Loucy (cell line): ENCODE data around the gene CNKSR3.

Source experiments
- H2AFZ ChIP-seq: fragments of 200-600 bp; sonication (generic); 2 replicates; pipeline ENCODE4 v1.6.0; 2016; ENCODE audit warnings: antibody characterized with exemption, mild to moderate bottlenecking, low read length, moderate library complexity
- H3F3A ChIP-seq: fragments of 200-600 bp; 2 replicates; pipeline ENCODE4 v1.6.0; 2016; ENCODE audit warnings: antibody characterized with exemption, low read depth, mild to moderate bottlenecking
- H3K27me3 ChIP-seq: fragments of 200-600 bp; sonication (generic); 2 replicates; pipeline ENCODE4 v1.6.1; 2014; ENCODE audit warnings: low read length, mild to moderate bottlenecking; ENCODE audit not compliant: insufficient read depth, poor library complexity, severe bottlenecking
- H3K36me3 ChIP-seq: fragments of 200-600 bp; sonication (generic); 2 replicates; pipeline ENCODE4 v1.6.1; 2016; ENCODE audit warnings: low read length; ENCODE audit not compliant: insufficient read depth
- H3K4me1 ChIP-seq: fragments of 200-600 bp; sonication (generic); 2 replicates; pipeline ENCODE4 v1.5.1; 2014; ENCODE audit warnings: low read length, mild to moderate bottlenecking; ENCODE audit not compliant: insufficient read depth, poor library complexity, severe bottlenecking
- H3K4me2 ChIP-seq: fragments of 200-600 bp; sonication (generic); 2 replicates; pipeline ENCODE4 v1.6.0; 2014; ENCODE audit warnings: antibody characterized with exemption, low read length, low read depth, mild to moderate bottlenecking; ENCODE audit not compliant: poor library complexity, severe bottlenecking
- H3K4me3 ChIP-seq: fragments of 200-600 bp; sonication (generic); 2 replicates; pipeline ENCODE4 v1.5.1; 2014; ENCODE audit warnings: low read length, mild to moderate bottlenecking, mixed read lengths; ENCODE audit not compliant: poor library complexity, severe bottlenecking
- H3K79me2 ChIP-seq: fragments of 200-600 bp; sonication (generic); 2 replicates; pipeline ENCODE4 v1.6.1; 2014; ENCODE audit warnings: low read length; ENCODE audit not compliant: insufficient read depth
- H3K9ac ChIP-seq: fragments of 200-600 bp; sonication (generic); 2 replicates; pipeline ENCODE4 v1.6.0; 2014; ENCODE audit warnings: mild to moderate bottlenecking, low read depth, low read length, moderate library complexity; ENCODE audit not compliant: poor library complexity, severe bottlenecking
- H3K9me2 ChIP-seq: fragments of 200-600 bp; sonication (generic); replicated peaks from 2 replicates; pipeline ENCODE4 v1.6.1; 2016; ENCODE audit warnings: low read depth, low read length, mixed read lengths
- H3K9me3 ChIP-seq: fragments of 200-600 bp; sonication (generic); 2 replicates; pipeline ENCODE4 v1.6.1; 2014; ENCODE audit warnings: mild to moderate bottlenecking, antibody characterized with exemption, low read length, low read depth; ENCODE audit not compliant: insufficient read depth
- H4K20me1 ChIP-seq: fragments of 200-600 bp; sonication (generic); 2 replicates; pipeline ENCODE4 v1.6.0; 2014; ENCODE audit warnings: antibody characterized with exemption, low read length, mild to moderate bottlenecking; ENCODE audit not compliant: insufficient read depth, poor library complexity, severe bottlenecking
- EZH2phosphoT487 ChIP-seq: fragments of 200-600 bp; IDR thresholded peaks from 2 replicates; pipeline ENCODE4 v1.6.1; 2018; ENCODE audit warnings: antibody characterized with exemption, mild to moderate bottlenecking, moderate library complexity, borderline replicate concordance
- TF ChIP-seq, protein P1 (sequence below): fragments of 200-600 bp; sonication (generic); conservative IDR thresholded peaks from 2 replicates; pipeline ENCODE4 v1.5.1; 2014; ENCODE audit warnings: mild to moderate bottlenecking, antibody characterized with exemption, low read length

Gene CNKSR3

DNA sequence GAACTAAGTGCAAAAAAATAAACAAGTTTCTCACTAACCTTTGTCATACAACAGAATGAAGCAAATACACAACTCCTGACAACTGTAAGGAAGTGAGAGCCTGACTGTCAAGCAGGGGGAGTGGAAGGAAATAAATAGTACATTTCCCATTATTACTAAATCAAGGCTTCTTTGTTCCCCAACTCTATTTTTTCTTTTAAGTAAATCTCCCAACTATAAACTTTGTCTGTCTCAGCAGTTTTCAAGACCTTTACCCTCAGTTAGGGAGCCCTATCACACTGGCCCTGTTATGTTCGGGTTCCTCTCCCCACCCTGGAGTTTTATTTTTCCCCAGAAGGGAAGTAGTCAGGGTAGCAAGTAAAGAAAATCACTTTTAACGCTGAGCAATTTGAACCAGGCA is 129.7 kb downstream of the CNKSR3 start:
- Histone ChIP-seq H3F3A (no peaks in the 10 kb centered on the region), H3K9ac (no peak overlapping the region), H2AFZ (no peak overlapping the region), H3K4me3 (no peak overlapping the region), H4K20me1 (no peaks in the 10 kb centered on the region), H3K36me3 (no peaks in the 10 kb centered on the region), H3K4me2 (no peak overlapping the region), H3K79me2 (no peaks in the 10 kb centered on the region), H3K9me3 (no peaks in the 10 kb centered on the region), H3K27me3 (no peaks in the 10 kb centered on the region), H3K9me2 (no peaks in the 10 kb centered on the region), H3K4me1 (no peaks in the 10 kb centered on the region)
- no peak for TF ChIP-seq EZH2phosphoT487
- TF ChIP-seq, protein P1, sequence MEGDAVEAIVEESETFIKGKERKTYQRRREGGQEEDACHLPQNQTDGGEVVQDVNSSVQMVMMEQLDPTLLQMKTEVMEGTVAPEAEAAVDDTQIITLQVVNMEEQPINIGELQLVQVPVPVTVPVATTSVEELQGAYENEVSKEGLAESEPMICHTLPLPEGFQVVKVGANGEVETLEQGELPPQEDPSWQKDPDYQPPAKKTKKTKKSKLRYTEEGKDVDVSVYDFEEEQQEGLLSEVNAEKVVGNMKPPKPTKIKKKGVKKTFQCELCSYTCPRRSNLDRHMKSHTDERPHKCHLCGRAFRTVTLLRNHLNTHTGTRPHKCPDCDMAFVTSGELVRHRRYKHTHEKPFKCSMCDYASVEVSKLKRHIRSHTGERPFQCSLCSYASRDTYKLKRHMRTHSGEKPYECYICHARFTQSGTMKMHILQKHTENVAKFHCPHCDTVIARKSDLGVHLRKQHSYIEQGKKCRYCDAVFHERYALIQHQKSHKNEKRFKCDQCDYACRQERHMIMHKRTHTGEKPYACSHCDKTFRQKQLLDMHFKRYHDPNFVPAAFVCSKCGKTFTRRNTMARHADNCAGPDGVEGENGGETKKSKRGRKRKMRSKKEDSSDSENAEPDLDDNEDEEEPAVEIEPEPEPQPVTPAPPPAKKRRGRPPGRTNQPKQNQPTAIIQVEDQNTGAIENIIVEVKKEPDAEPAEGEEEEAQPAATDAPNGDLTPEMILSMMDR = no peak

DNA sequence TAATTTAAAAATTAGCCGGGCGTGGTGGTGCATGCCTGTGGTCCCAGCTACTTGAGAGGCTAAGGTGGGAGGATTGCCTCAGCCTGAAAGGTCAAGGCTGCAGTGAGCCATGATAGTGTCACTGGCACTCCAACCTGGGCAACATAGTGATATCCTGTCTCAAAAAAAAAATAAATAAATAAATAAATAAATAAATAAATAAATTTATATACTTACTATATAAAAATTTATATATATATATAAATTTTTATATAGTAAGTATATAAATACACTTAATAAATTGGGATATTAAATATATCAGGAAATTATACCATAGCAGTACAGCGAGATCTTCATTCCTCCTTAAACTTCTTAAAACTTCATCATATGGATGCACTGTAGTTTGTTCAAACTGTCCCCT is 130.9 kb downstream of the CNKSR3 start:
- H3K4me2 ChIP-seq = no peak overlapping the region
- H3K36me3 ChIP-seq = no peaks in the 10 kb centered on the region
- H3K4me1 ChIP-seq = no peaks in the 10 kb centered on the region
- TF ChIP-seq, protein P1 = no peak
- no peak for TF ChIP-seq EZH2phosphoT487
- H2AFZ ChIP-seq = no peak overlapping the region
- H3K9me3 ChIP-seq = no peaks in the 10 kb centered on the region
- no peak overlapping the region for H3K4me3 ChIP-seq
- H4K20me1 ChIP-seq = no peaks in the 10 kb centered on the region
- H3F3A ChIP-seq = no peaks in the 10 kb centered on the region
- H3K27me3 ChIP-seq = no peaks in the 10 kb centered on the region
- no peaks in the 10 kb centered on the region for H3K79me2 ChIP-seq
- no peak overlapping the region for H3K9ac ChIP-seq
- no peaks in the 10 kb centered on the region for H3K9me2 ChIP-seq

DNA sequence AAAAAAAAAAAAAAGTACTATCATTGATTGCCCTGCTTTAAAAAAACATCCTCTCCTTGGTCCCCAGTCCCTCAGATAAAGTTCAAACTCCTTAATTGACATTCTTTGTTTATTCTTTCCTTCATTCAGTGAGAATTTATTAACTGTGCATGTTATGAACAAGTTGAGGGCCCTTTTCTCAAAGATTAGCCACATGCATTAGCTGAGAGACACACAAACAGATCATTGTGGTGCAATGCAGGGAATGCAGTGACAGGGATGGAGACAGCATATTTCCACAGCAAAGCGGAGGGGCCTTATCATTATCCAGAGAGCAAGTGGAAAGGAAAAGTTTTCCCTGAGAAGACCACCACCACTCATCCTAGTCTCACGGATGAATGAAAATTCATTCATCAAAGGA is 132.0 kb downstream of the CNKSR3 start:
- H3K4me3 ChIP-seq = no peak overlapping the region
- no peaks in the 10 kb centered on the region for H3K36me3 ChIP-seq
- no peak overlapping the region for H3K4me2 ChIP-seq
- H2AFZ ChIP-seq = no peak overlapping the region
- H3K9me3 ChIP-seq = no peaks in the 10 kb centered on the region
- H3F3A ChIP-seq = no peaks in the 10 kb centered on the region
- H3K9me2 ChIP-seq = no peaks in the 10 kb centered on the region
- H3K9ac ChIP-seq = no peak overlapping the region
- H3K79me2 ChIP-seq = no peaks in the 10 kb centered on the region
- H4K20me1 ChIP-seq = no peaks in the 10 kb centered on the region
- H3K27me3 ChIP-seq = no peaks in the 10 kb centered on the region
- H3K4me1 ChIP-seq = no peaks in the 10 kb centered on the region
- TF ChIP-seq EZH2phosphoT487 = no peak
- TF ChIP-seq, protein P1 = no peak
